HG03097 (cell line): Measurements from ENCODE around the gene BEND7.

Source experiments
- ATAC-seq: cut with Tn5 transposase; IDR thresholded peaks from one replicate; pipeline ENCODE4 v1.9.1; 2021; ENCODE audit not compliant: unreplicated experiment, low FRiP score

BEND7 gene

GRCh38 chr10:13393640-13394039 is 135.2 kb downstream of the BEND7 start:
- no peak for ATAC-seq

- no peak for ATAC-seq
These were observed 136.1 kb downstream of the BEND7 start for GRCh38 chr10:13392701-13393100.
